H1 (cell line): Measurements from ENCODE around the gene IRAG1. TPM values are rescaled to one million over a fixed set of nuclear protein-coding genes. Genes with fewer than 3 reads are reported as not detected.

Experiments used
- CTCF ChIA-PET: fragments of 300-600 bp; sonication (Branson Sonifier 250); formaldehyde crosslinking; loops from one replicate; lab custom pipeline; 2021; ENCODE audit not compliant: partially characterized antibody; lab: Charles Lee
- POLR2A ChIA-PET: fragments of 300-600 bp; sonication (Branson Sonifier 250); formaldehyde crosslinking; loops from one replicate; lab custom pipeline; 2021; ENCODE audit warnings: inconsistent platforms; ENCODE audit not compliant: partially characterized antibody; lab: Charles Lee
- DNase-seq, 2 experiments: peaks; one replicate each; pipeline versions ENCODE4 v3.0.0 to v3.0.0-alpha.2; 2010 to 2022; ENCODE audit warnings: low spot score in 2 of 2, low read depth in 1 of 2, mixed read lengths in 1 of 2
- FAIRE-seq: peaks from 2 replicates; lab custom pipeline; 2011; peaks lifted over from hg19 to GRCh38; lab: Jason Lieb, UNC
- H2AFZ ChIP-seq: 2 replicates; pipeline ENCODE4 v1.8.1; 2012; ENCODE audit warnings: low read length, inconsistent platforms
- H2AK5ac ChIP-seq: 2 replicates; pipeline ENCODE4 v1.6.1; 2013; ENCODE audit warnings: low read depth, low read length
- H2BK120ac ChIP-seq: replicated peaks from 2 replicates; pipeline ENCODE3; 2013; ENCODE audit warnings: low read depth, low read length, inconsistent platforms
- H2BK12ac ChIP-seq: 2 replicates; pipeline ENCODE4 v1.6.1; 2013; ENCODE audit warnings: low read depth, low read length
- H2BK15ac ChIP-seq: 2 replicates; pipeline ENCODE4 v1.6.1; 2013; ENCODE audit warnings: low read length
- H2BK20ac ChIP-seq: 2 replicates; pipeline ENCODE4 v1.6.1; 2013; ENCODE audit warnings: low read length
- H2BK5ac ChIP-seq: 2 replicates; pipeline ENCODE4 v1.6.1; 2013; ENCODE audit warnings: low read depth, low read length
- H3K14ac ChIP-seq: 2 replicates; pipeline ENCODE4 v1.6.1; 2013; ENCODE audit warnings: inconsistent platforms; ENCODE audit not compliant: insufficient read length
- H3K18ac ChIP-seq: 2 replicates; pipeline ENCODE4 v1.6.1; 2013; ENCODE audit warnings: low read length; ENCODE audit errors: extremely low read depth
- H3K23ac ChIP-seq: 2 replicates; pipeline ENCODE4 v1.6.1; 2013; ENCODE audit warnings: inconsistent platforms; ENCODE audit not compliant: insufficient read length
- H3K23me2 ChIP-seq: 2 replicates; pipeline ENCODE4 v1.6.1; 2013; ENCODE audit warnings: low read depth, low read length
- H3K27ac ChIP-seq: 2 replicates; pipeline ENCODE4 v1.6.1; 2011; ENCODE audit warnings: low read depth, low read length, inconsistent platforms
- H3K27me3 ChIP-seq, 4 experiments: replicated peaks in 1 of 4; 1 replicate in 1 of 4; 2 replicates in 3 of 4; pipeline versions ENCODE4 v1.6.1 to v1.8.1; 2011 to 2013; ENCODE audit warnings: low read length in 3 of 4, mild to moderate bottlenecking in 3 of 4, inconsistent platforms in 2 of 4, mixed read lengths in 2 of 4, moderate library complexity in 1 of 4; ENCODE audit not compliant: control insufficient read depth in 3 of 4, insufficient read depth in 3 of 4; ENCODE audit errors: extremely low read depth in 1 of 4
- H3K36me3 ChIP-seq, 4 experiments: 2 replicates each; pipeline versions ENCODE4 v1.6.1 to v1.8.1; 2011 to 2013; ENCODE audit warnings: mild to moderate bottlenecking in 4 of 4, low read length in 3 of 4, moderate library complexity in 2 of 4, control low read depth in 1 of 4, inconsistent platforms in 1 of 4; ENCODE audit not compliant: insufficient read depth in 4 of 4, control insufficient read depth in 2 of 4
- H3K4ac ChIP-seq: replicated peaks from 2 replicates; pipeline ENCODE3; 2013; ENCODE audit warnings: low read length, low read depth, mixed read lengths, inconsistent platforms; ENCODE audit not compliant: insufficient read length
- H3K4me1 ChIP-seq, 4 experiments: replicated peaks in 1 of 4; 1 replicate in 1 of 4; 2 replicates in 3 of 4; pipeline versions ENCODE4 v1.6.1 to v1.8.1; 2011 to 2013; ENCODE audit warnings: low read length in 3 of 4, inconsistent platforms in 2 of 4, mixed read lengths in 1 of 4; ENCODE audit not compliant: insufficient read depth in 4 of 4, control insufficient read depth in 3 of 4
- H3K4me2 ChIP-seq, 2 experiments: 2 replicates each; pipeline versions ENCODE4 v1.6.1 to v1.8.1; 2011 to 2013; ENCODE audit warnings: low read depth in 2 of 2, low read length in 2 of 2, control low read depth in 1 of 2, inconsistent platforms in 1 of 2, mild to moderate bottlenecking in 1 of 2; ENCODE audit not compliant: insufficient read depth in 1 of 2
- H3K4me3 ChIP-seq, 4 experiments: fragments of 200-600, 300-600 bp in 1 of 4; sonication (generic), shearing (Covaris generic), sonication (Bioruptor Twin) in 1 of 4; 2 replicates each; pipeline versions ENCODE4 v1.5.1 to v1.8.1; 2011 to 2016; ENCODE audit warnings: low read length in 4 of 4, low read depth in 3 of 4, control low read depth in 2 of 4, inconsistent platforms in 2 of 4, mild to moderate bottlenecking in 2 of 4, mixed read lengths in 1 of 4, moderate library complexity in 1 of 4; ENCODE audit not compliant: insufficient read depth in 2 of 4; ENCODE audit errors: extremely low read depth in 1 of 4
- H3K56ac ChIP-seq: replicated peaks from 2 replicates; pipeline ENCODE3; 2013; ENCODE audit warnings: low read depth, mild to moderate bottlenecking, mixed read lengths, low read length, inconsistent platforms; ENCODE audit not compliant: insufficient read length
- H3K79me1 ChIP-seq: 2 replicates; pipeline ENCODE4 v1.6.1; 2013; ENCODE audit warnings: low read depth, low read length, control low read depth
- H3K79me2 ChIP-seq, 2 experiments: 2 replicates each; pipeline versions ENCODE4 v1.6.1 to v1.8.1; 2012 to 2013; ENCODE audit warnings: low read length in 2 of 2, mild to moderate bottlenecking in 2 of 2, inconsistent platforms in 1 of 2; ENCODE audit not compliant: insufficient read depth in 2 of 2, control insufficient read depth in 1 of 2
- H3K9ac ChIP-seq, 4 experiments: replicated peaks in 1 of 4; 1 replicate in 1 of 4; 2 replicates in 3 of 4; pipeline versions ENCODE4 v1.6.1 to v1.8.1; 2011 to 2013; ENCODE audit warnings: low read depth in 3 of 4, low read length in 3 of 4, control low read depth in 2 of 4, mild to moderate bottlenecking in 2 of 4, moderate library complexity in 2 of 4, inconsistent platforms in 1 of 4; ENCODE audit errors: extremely low read depth in 1 of 4
- H3K9me3 ChIP-seq, 2 experiments: 2 replicates each; pipeline versions ENCODE4 v1.6.1 to v1.8.1; 2012 to 2013; ENCODE audit warnings: mild to moderate bottlenecking in 2 of 2, moderate library complexity in 2 of 2, control low read depth in 1 of 2, inconsistent platforms in 1 of 2, low read depth in 1 of 2, low read length in 1 of 2, mixed read lengths in 1 of 2; ENCODE audit not compliant: insufficient read depth in 2 of 2
- H4K20me1 ChIP-seq, 2 experiments: replicated peaks in 1 of 2; 2 replicates each; pipeline versions ENCODE3 to v1.8.1; 2011 to 2013; ENCODE audit warnings: inconsistent platforms in 2 of 2, low read length in 2 of 2, mild to moderate bottlenecking in 1 of 2; ENCODE audit not compliant: insufficient read depth in 2 of 2, control insufficient read depth in 1 of 2
- H4K5ac ChIP-seq: 2 replicates; pipeline ENCODE4 v1.6.1; 2013; ENCODE audit warnings: low read length, low read depth, mixed read lengths, inconsistent platforms; ENCODE audit not compliant: insufficient read length
- H4K8ac ChIP-seq: 2 replicates; pipeline ENCODE4 v1.8.0; 2013; ENCODE audit warnings: mild to moderate bottlenecking, moderate library complexity, low read length, inconsistent platforms; ENCODE audit not compliant: insufficient read depth; ENCODE audit errors: extremely low read depth
- H4K91ac ChIP-seq: replicated peaks from 2 replicates; pipeline ENCODE3; 2013; ENCODE audit warnings: low read length, mixed read lengths, inconsistent platforms; ENCODE audit not compliant: insufficient read length
- CBX5 ChIP-seq: fragments of 300-800, 300-1000 bp; sonication (generic); IDR thresholded peaks from 2 replicates; pipeline ENCODE4 v1.7.1; 2016; ENCODE audit warnings: antibody characterized with exemption, low read length, low read depth
- CEBPB ChIP-seq: IDR thresholded peaks from 2 replicates; pipeline ENCODE4 v1.6.1; 2012; ENCODE audit warnings: low read depth, low read length
- GABPA ChIP-seq: IDR thresholded peaks from 2 replicates; pipeline ENCODE4 v1.6.1; 2011; ENCODE audit warnings: mild to moderate bottlenecking, low read length, moderate library complexity, borderline replicate concordance; ENCODE audit not compliant: insufficient read depth
- JUN ChIP-seq: IDR thresholded peaks from 2 replicates; pipeline ENCODE4 v1.6.1; 2011; ENCODE audit warnings: low read depth, mild to moderate bottlenecking, improper control_type of control experiment, low read length
- JUND ChIP-seq: IDR thresholded peaks from 2 replicates; pipeline ENCODE4 v1.6.1; 2011; ENCODE audit warnings: mild to moderate bottlenecking, improper control_type of control experiment, low read length
- KDM1A ChIP-seq: fragments of 200-600, 300-600 bp; sonication (generic); IDR thresholded peaks from 2 replicates; pipeline ENCODE4 v1.7.1; 2016; ENCODE audit warnings: mild to moderate bottlenecking, low read length, borderline replicate concordance
- RFX5 ChIP-seq: IDR thresholded peaks from 2 replicates; pipeline ENCODE4 v1.6.1; 2011; ENCODE audit warnings: low read depth, low read length, improper control_type of control experiment, borderline replicate concordance
- SP2 ChIP-seq: IDR thresholded peaks from 2 replicates; pipeline ENCODE4 v1.6.1; 2012; ENCODE audit warnings: mild to moderate bottlenecking, low read length, inconsistent platforms
- TAF7 ChIP-seq: optimal IDR thresholded peaks from 2 replicates; pipeline ENCODE3; 2011; ENCODE audit warnings: low read depth, mild to moderate bottlenecking, inconsistent platforms, low read length, moderate library complexity, borderline replicate concordance
- TCF12 ChIP-seq: IDR thresholded peaks from 2 replicates; pipeline ENCODE4 v1.6.1; 2011; ENCODE audit warnings: low read depth, mild to moderate bottlenecking, low read length
- USF2 ChIP-seq: IDR thresholded peaks from 2 replicates; pipeline ENCODE4 v1.6.1; 2011; ENCODE audit warnings: low read length, improper control_type of control experiment
- ZNF274 ChIP-seq: IDR thresholded peaks from 2 replicates; pipeline ENCODE4 v1.7.0; 2012; ENCODE audit warnings: low read length, borderline replicate concordance; ENCODE audit errors: extremely low read depth
- WGBS, 2 experiments: shearing (Covaris generic) in 1 of 2; methylation state at CpG; one replicate each; pipeline versions ENCODE4 v1.1.6 to v1.1.7; 2013 to 2015; ENCODE audit warnings: low lambda C conversion rate in 2 of 2, mixed read lengths in 2 of 2, inconsistent platforms in 1 of 2, low coverage in 1 of 2, missing lambda C conversion rate in 1 of 2; ENCODE audit not compliant: insufficient replicate concordance in 2 of 2, insufficient coverage in 1 of 2, insufficient read length in 1 of 2; ENCODE audit errors: extremely low coverage in 1 of 2, missing lambda C conversion rate in 1 of 2; 5-methylcytosine and 5-hydroxymethylcytosine counted together
- polyA plus RNA-seq, 7 experiments: library from polyadenylated mRNA; depleted of rRNA in 3 of 7; stranded (reverse) in 5 of 7; unstranded in 2 of 7; fragments of >200 nt in 5 of 7; fragments of 200-250 nt in 2 of 7; gene quantifications; 1 replicate in 5 of 7; 2 replicates in 1 of 7; 4 replicates in 1 of 7; pipeline versions ENCODE4 v1.2.1 to v1.2.3, GENCODE V29; 2011 to 2013; ENCODE audit warnings: missing spikeins in 2 of 7, mixed read lengths in 2 of 7
- total RNA-seq: library from RNA; stranded (reverse); fragmentation: NEBNext Ultra II Directional; extraction: Animal tissue kit (Norgen Biotek cat#: 25700); gene quantifications from 2 replicates; pipeline ENCODE4 v1.2.1, GENCODE V29; 2021

The IRAG1 gene
- total and polyA plus RNA-seq, 2 of the 8 experiments (the other 6 are each of a cell fraction or from before 2014, with no cell fraction given): 1.8 to 2.7 TPM

- Histone ChIP-seq H2BK15ac (no peak overlapping the region), H3K79me1 (no peaks in the 10 kb centered on the region), H3K79me2 (no peaks in the 10 kb centered on the region), H3K9ac (no peak overlapping the region), H3K9me3 (no peaks in the 10 kb centered on the region), H2AFZ (no peak overlapping the region), H4K20me1 (no peaks in the 10 kb centered on the region), H3K27ac (no peak overlapping the region), H3K14ac (no peak overlapping the region), H2BK12ac (no peak overlapping the region), H4K91ac (no peak overlapping the region), H3K23me2 (no peaks in the 10 kb centered on the region), H3K4me1 (peaks cover 0 to 4% (median 0%) of the 10 kb centered on the region in 4 experiments; a peak in 1 of 7 replicates), H2BK120ac (no peak overlapping the region), H3K36me3 (no peaks in the 10 kb centered on the region), H3K27me3 (no peaks in the 10 kb centered on the region), H3K4ac (no peak overlapping the region), H3K56ac (no peak overlapping the region), H3K23ac (no peak overlapping the region), H2BK5ac (no peak overlapping the region), H2AK5ac (no peak overlapping the region), H3K4me2 (no peak overlapping the region), H3K18ac (no peak overlapping the region), H3K4me3 (no peak overlapping the region), H2BK20ac (no peak overlapping the region), H4K5ac (no peak overlapping the region), H4K8ac (no peak overlapping the region)
- FAIRE-seq: no peak
- ChIA-PET CTCF (interaction anchor here (0.6 to 5.1 kb wide), 7 partner anchors 10 to 244 kb away, joined by 3 to 25 read pairs (median 5); no protein-coding TSS in a partner anchor), POLR2A (no interaction called here)
- DNase-seq: no peak
- 62% methylated on average over 1 of the region's 1 CpG; no CpG with 5 or more reads in 1 of the 2 experiments for WGBS, 2 experiments
- TF ChIP-seq RFX5 (no peak), TAF7 (no peak), USF2 (no peak), CEBPB (no peak), ZNF274 (no peak), JUN (no peak), GABPA (no peak), TCF12 (no peak), CBX5 (no peak), JUND (no peak), SP2 (no peak), KDM1A (no peak)
Observed at GRCh38 chr11:10650166-10650565, 43.4 kb downstream of the IRAG1 start.
